KOPT-K1 (cell line): ENCODE measurements around the gene ZNF3.
A peak's percentile ranks its signal among the peaks of the same experiment; 100 is the strongest.

Source experiments
- H3K27ac ChIP-seq: fragments of 200-600 bp; sonication (generic); 2 replicates; pipeline ENCODE4 v1.5.1; 2016; ENCODE audit warnings: antibody characterized with exemption, mild to moderate bottlenecking, low read depth, low read length; ENCODE audit not compliant: poor library complexity, severe bottlenecking
- H3K36me3 ChIP-seq: fragments of 200-600 bp; sonication (generic); 2 replicates; pipeline ENCODE4 v1.5.1; 2017; ENCODE audit warnings: antibody characterized with exemption, mild to moderate bottlenecking, low read length, moderate library complexity; ENCODE audit not compliant: insufficient read depth
- H3K9me3 ChIP-seq: fragments of 200-600 bp; sonication (generic); 2 replicates; pipeline ENCODE4 v1.5.1; 2017; ENCODE audit warnings: antibody characterized with exemption, low read length, mild to moderate bottlenecking; ENCODE audit not compliant: insufficient read depth, poor library complexity, severe bottlenecking

Gene ZNF3

DNA sequence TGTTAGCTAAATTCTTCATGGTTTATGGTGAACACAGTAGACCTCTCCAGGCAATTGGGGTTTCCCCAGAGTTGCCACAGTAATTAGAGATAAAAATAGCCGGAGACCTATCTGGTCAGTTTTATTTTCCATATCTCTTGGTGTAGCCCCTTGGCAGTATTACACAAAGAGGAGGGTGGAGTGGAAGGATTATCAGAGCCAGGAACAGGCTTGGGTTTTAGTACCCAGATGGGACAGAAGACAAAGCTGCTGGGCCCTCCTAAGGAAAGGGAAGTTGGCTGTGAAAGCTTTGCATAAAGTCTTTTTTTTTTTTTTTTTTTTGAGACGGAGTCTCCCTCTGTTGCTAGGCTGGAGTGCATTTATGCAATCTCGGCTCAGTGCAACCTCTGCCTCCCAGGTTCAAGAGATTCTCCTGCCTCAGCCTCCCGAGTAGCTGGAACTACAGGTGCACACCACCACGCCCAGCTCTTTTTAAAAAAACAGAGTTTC is 22.2 kb downstream of the ZNF3 start:
- Histone ChIP-seq H3K36me3 (peaks cover 65% of the 10 kb centered on the region), H3K27ac (no peak overlapping the region), H3K9me3 (no peaks in the 10 kb centered on the region)

DNA sequence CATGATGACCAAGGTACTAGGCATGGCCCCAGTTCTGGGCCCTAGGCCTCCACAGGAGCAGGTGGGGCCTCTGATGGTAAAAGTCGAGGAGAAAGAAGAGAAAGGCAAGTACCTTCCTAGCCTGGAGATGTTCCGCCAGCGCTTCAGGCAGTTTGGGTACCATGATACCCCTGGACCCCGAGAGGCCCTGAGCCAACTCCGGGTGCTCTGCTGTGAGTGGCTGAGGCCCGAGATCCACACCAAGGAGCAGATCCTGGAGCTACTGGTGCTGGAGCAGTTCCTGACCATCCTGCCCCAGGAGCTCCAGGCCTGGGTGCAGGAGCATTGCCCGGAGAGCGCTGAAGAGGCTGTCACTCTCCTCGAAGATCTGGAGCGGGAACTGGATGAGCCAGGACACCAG is 24.5 kb downstream of the ZNF3 start:
- H3K36me3 ChIP-seq: peaks cover 45% of the 10 kb centered on the region

DNA sequence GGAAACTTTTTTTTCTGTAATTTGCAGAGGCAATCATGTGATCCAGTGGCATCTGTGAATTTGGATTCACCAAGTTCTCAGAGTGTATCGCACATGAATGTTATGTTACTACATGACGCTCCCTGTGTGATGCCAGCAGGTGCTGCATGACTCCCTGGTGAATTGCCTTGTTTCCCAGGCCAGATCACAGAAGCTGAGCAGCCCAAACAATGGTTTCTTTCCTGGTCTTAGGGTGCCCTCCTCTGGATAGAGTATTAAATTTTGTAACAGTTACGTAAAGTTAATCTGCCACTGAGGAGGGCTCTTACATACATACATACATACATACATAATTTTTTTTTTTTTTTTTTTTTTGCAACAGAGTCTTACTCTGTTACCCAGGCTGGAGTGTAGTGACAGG is 28.3 kb downstream of the ZNF3 start:
- Histone ChIP-seq H3K36me3 (peaks cover 15% of the 10 kb centered on the region), H3K27ac (no peak overlapping the region), H3K9me3 (no peaks in the 10 kb centered on the region)

More for the DNA sequence above, 24.5 kb downstream of the ZNF3 start:
- Histone ChIP-seq H3K9me3 (no peaks in the 10 kb centered on the region), H3K27ac (no peak overlapping the region)

DNA sequence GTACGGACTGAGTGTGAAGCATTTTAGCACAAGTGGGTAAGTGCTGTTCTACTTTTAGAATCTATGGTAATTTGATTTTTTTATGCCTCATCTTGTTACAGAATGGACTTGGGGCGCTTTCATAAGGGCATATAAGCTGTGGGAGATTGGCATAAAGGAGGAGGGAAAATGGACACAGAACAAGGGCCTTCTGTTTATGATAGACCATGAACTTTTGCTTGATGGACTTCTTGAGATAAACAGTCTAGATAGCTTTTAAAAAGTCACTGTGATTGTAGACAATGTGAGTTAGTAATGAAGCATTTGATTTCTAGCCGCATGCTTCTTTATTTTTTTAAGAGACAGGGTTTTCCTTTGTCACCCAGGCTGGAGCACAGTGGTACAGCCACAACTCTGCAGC is 29.9 kb downstream of the ZNF3 start:
- H3K9me3 ChIP-seq: no peaks in the 10 kb centered on the region
- H3K36me3 ChIP-seq: no peaks in the 10 kb centered on the region; the same call in 1 of the 2 replicates

DNA sequence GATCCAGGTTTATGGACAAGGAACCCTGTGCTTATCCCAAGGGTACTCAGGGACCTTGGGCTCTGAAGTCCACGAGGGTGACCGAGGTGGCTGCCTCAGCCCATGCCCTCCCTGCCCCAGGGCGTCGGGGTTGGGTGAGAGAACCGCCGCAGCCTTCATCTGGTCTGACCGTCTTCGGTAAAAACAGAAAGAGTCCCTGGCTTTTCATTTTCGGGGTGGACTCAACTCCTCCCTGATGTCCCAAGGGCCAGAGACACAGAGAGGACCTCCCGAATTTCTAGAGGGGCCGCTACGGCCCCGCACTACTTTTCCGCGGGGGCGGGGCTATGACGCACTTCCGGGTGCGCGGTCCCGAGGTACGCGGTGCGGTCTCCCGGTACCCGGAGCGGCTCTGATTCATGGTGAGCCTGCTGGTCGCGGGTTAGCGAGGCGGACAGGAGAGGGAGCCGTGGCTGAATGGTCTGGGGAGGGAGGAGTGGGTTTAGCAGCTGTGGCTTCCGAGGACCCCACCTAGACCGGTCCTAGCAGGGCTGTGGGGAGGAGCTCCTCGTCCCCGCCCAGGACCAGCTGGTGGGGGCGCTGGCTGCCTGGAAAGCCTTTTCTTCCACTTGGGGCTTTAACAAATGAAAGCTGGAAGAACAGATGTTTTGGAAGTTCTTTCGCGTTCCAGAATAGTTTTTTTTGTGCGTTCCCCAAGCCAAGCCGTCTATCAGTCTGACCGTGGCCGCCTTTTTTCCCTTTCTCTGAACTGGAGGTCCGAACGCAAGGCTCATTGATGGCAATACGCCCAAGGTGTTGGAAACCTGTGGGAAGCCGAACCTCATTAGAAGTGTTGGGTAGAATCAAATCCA is 31.9 kb downstream of the ZNF3 start, which contains the start of gene ZSCAN21:
TSS of gene ZSCAN21 (plus strand) at position 334 of the 851 bp plus-strand sequence. CDS start 7,233 bp downstream, outside the sequence.
- H3K27ac ChIP-seq: peak within 1 kb of the TSS; percentile 64
- no peaks in the 10 kb centered on the region for H3K36me3 ChIP-seq

More for the DNA sequence above, 29.9 kb downstream of the ZNF3 start:
- no peak overlapping the region for H3K27ac ChIP-seq

DNA sequence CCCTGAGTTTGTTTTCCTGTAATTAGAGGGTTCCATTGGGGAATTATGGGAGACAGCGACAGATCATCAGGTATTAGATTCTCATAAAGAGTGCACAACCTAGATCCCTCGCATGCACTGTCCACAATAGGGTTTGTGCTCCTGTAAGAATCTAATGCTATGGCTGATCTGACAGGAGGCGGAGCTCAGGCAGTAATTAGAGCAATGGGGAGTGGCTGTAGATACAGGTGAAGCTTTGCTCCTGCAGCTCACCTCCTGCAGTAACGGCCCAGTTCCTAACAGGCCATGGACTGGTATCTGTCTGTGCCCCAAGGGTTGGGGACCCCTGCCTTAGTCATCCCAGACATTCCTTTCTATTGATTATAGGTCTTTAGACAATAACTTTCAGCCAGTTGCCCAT is 32.8 kb downstream of the ZNF3 start:
- no peaks in the 10 kb centered on the region for H3K36me3 ChIP-seq
- no peak overlapping the region for H3K27ac ChIP-seq
- no peaks in the 10 kb centered on the region for H3K9me3 ChIP-seq

More for the DNA sequence above, 31.9 kb downstream of the ZNF3 start, which contains the start of gene ZSCAN21:
- no peaks in the 10 kb centered on the region for H3K9me3 ChIP-seq

DNA sequence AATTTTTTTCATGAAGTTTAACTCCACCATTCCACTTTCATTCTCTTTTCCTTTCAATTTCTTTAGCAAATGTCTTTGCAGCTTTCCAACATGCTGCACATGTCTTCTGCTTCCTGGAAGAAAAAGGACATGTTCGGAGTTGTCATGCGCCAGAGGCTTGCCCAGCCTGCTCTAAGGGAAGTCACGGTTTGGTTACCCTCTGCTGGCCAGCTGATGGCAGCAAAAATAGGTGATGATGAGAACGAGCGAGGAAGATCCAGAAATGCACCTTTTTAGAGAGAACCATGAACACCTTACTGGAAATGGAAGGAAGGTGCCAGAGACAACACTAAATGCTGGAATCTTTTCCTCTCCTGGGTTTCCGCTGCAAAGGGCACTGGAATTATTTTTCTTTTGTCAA is 36.8 kb downstream of the ZNF3 start:
- Histone ChIP-seq H3K9me3 (no peaks in the 10 kb centered on the region), H3K27ac (no peak overlapping the region), H3K36me3 (no peaks in the 10 kb centered on the region)

DNA sequence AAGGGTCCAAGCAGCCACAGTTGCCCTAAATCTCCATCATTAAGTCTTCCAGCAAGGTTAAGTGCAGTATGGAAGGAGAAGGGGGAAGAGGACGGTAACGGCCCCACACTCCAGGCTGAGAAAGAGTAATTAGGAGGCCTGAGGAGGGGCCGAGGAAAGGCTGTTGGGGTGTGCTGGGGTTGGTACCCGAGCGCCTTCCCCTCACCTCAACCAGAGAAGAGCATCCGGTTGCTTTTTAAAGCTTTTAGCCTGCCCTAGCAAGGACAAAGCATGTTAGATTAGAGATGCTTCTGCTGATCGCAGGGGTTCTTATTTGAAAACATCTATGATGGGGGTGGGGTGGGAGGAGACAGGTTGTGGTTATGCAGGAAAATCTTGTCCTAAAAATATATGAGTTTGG is 40.9 kb downstream of the ZNF3 start:
- H3K27ac ChIP-seq: no peak overlapping the region
- H3K36me3 ChIP-seq: peaks cover 29% of the 10 kb centered on the region

DNA sequence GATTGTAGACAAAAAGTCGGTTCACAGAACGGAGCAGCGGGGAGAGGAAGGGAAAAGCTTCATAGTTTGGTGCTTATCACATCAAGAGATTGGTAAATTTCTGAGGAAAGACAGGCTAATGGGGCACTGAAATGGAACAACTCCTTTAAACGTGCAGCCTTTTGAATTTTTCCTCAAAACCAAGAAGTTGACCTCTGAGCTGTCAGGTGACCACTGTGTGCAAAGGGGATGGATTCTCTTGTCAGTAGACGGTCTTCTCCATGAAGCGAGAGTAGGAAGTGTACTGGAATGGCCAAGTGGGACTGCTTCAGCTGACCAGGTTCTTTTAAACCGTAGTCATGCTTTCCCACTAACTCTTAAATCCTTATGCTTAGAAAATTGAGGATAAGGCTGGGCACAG is 43.2 kb downstream of the ZNF3 start:
- no peaks in the 10 kb centered on the region for H3K9me3 ChIP-seq
- no peak overlapping the region for H3K27ac ChIP-seq
- H3K36me3 ChIP-seq: peaks cover 52% of the 10 kb centered on the region

More for the DNA sequence above, 40.9 kb downstream of the ZNF3 start:
- H3K9me3 ChIP-seq: no peaks in the 10 kb centered on the region

DNA sequence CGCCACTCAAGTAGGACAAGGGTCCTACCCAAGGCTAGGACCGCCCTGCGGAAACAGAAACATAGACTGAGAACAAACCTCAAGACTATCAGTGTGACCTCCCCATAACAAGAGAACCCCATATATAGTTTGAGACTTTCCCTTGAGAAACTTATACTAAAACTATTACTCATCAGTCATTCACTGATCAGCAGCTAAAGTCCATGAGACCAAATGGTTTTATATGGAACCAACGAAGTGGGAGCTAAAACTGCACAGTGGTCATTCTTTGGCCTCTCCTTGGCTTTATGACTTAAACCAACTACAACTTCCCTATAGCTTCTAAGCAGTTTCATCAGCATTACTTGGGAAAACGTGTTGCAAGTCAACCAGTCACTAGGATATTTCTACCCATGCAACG is 45.6 kb downstream of the ZNF3 start:
- Histone ChIP-seq H3K9me3 (no peaks in the 10 kb centered on the region), H3K36me3 (peaks cover 74% of the 10 kb centered on the region), H3K27ac (no peak overlapping the region)

DNA sequence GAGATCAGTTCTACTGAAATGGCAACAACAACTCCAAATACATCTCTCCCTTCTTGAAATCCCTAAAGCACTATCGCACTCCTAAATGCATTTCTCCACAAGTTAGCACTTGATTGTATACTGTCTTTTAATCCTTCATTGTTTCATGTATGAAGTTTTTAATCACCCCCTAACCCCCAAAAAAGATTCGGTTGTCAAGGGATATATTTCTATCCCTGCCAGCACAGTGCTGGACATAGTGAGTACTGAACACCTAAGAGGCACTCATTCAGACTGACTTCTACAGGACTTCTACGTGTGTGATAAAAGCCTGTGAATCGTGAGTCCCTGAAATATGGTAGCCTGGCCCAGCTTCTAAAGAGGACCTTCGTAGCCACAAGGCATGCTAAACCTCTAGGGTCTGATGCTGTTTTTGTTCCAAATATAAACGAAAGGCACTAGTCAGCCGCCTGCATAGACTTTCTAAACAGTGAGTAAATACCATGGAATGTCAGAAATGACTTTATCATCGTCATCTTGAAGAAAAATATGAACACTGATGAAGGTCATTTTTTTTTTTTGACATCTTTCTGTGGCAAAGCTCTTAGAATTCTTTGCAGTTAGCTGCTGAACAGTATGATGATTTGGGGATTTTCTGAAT is 46.5 kb downstream of the ZNF3 start:
- Histone ChIP-seq H3K27ac (no peak overlapping the region), H3K9me3 (no peaks in the 10 kb centered on the region), H3K36me3 (peaks cover 83% of the 10 kb centered on the region)

DNA sequence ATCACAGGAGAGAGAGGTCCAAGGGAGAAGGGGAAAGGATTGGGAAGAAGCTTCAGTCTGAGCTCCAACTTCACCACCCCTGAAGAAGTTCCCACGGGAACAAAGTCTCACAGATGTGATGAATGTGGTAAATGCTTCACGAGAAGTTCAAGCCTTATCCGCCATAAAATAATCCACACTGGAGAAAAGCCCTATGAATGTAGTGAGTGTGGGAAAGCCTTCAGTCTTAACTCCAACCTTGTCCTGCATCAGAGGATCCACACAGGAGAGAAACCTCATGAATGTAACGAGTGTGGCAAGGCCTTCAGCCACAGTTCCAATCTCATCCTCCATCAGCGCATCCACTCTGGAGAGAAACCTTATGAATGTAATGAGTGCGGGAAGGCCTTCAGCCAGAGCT is 48.0 kb downstream of the ZNF3 start:
- H3K36me3 ChIP-seq: peaks cover 97% of the 10 kb centered on the region
- H3K27ac ChIP-seq: no peak overlapping the region
- H3K9me3 ChIP-seq: no peaks in the 10 kb centered on the region

DNA sequence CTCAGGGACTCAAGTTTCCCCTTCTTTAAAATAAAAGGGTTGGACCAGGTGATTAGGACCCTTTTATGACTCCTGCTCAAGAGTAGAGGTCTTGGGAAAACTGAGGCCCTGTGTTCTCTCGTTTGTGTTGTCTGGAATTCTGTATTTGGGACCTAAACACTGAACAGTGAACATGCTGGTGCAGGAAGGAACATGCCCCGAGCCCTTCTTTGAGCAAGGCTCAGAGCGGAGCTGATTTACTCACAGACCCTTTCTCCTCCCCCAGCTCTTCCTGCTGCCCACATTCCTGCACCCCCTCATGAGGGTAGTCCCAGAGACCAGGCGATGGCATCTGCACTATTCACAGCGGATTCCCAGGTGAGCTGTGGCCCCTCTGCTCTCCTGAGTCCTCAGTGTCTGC is 51.9 kb downstream of the ZNF3 start:
- H3K36me3 ChIP-seq: peaks cover 97% of the 10 kb centered on the region
- H3K9me3 ChIP-seq: no peaks in the 10 kb centered on the region
- H3K27ac ChIP-seq: no peak overlapping the region

DNA sequence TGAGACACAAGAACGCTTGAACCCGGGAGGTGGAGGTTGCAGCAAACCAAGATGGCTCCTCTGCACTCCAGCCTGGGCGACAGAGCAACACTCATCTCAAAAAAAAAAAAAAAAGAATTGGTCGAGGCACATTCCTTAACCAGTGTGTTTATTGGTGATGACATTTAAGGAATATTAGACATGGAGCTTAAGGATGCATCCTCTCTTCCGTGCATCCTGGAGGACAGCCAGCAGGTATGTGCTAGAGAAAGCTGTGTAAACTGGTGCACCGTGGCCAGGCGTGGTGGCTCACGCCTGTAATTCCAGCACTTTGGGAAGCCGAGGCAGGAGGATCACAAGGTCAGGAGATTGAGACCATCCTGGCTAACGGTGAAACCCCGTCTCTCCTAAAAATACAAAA is 54.3 kb downstream of the ZNF3 start:
- H3K9me3 ChIP-seq: no peaks in the 10 kb centered on the region
- H3K27ac ChIP-seq: no peak overlapping the region
- H3K36me3 ChIP-seq: peaks cover 100% of the 10 kb centered on the region

DNA sequence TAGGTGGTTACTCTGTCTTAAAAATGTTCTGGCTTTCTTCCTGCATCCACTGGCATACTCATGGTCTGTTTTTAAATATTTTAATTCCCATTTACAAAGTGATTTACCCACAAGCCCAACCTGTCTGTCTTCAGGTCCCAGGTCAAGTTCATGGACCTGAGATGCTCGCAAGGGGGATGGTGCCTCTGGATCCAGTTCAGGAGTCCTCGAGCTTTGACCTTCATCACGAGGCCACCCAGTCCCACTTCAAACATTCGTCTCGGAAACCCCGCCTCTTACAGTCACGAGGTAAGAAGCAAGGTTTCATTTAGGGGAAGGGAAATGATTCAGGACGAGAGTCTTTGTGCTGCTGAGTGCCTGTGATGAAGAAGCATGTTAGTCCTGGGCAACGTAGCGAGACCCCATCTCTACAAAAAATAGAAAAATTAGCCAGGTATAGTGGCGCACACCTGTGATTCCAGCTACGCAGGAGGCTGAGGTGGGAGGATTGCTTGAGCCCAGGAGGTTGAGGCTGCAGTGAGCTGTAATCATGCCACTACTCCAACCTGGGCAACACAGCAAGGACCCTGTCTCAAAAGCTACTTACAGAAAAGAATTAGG is 57.4 kb downstream of the ZNF3 start:
- H3K36me3 ChIP-seq: peaks cover 92% of the 10 kb centered on the region
- no peak overlapping the region for H3K27ac ChIP-seq
- H3K9me3 ChIP-seq: no peaks in the 10 kb centered on the region
